Mucosa of gallbladder (tissue), 1 donor: ENCODE data around the gene SETD3. TPM values are rescaled to one million over a fixed set of nuclear protein-coding genes. Genes with fewer than 3 reads are reported as not detected.

Source experiments
- DNase-seq: peaks from one replicate; pipeline ENCODE4 v3.0.0-alpha.2; 2020; ENCODE audit warnings: low spot score
- total RNA-seq: library from RNA; stranded (reverse); gene quantifications from one replicate; pipeline ENCODE4 v1.2.1, GENCODE V29; 2021
- donor health status: DM: no; HTN: no; CAD: no.

Gene SETD3
- total RNA-seq, 1 donor from 2014 or later, result 68.9 TPM

- DNase-seq, result no peak
Observed at GRCh38 chr14:99516871-99517642, 36.4 kb upstream of the SETD3 start.

DNA sequence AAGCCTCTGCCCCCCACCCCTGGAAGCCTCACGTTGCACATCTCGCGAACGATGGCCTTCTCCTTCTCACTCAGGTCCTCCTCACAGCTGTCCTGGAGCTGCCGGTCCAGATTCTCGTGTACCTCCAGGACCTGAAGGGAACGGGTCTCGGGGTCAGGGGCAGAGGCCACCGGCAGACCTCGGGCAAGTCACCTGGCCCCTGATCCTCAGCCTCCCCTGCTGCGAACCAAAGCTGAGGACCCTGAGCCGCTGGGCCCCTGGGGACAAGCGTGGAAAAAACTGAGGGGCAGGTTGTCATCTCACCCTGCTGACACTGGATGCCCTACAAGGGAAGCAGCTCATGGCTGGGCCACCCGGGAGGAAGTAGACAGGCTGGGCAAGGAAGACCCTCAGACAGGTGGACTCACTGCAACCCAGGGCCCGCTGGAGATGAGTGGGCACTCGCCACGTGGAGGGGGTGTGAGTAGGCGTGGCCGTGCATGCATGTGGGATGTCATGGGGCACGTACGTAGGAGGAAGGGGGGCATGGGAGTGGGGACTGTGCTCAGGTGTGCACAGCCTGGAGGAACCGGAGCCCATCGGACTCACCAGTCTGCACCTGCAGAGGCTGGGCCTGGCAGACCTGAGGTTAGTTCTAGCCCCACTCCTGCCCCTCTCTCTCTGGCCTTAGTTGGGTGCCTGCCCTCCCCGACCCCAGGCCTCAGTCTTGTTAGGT lies 35.7 kb upstream of the SETD3 start:
- DNase-seq, result no peak

DNA sequence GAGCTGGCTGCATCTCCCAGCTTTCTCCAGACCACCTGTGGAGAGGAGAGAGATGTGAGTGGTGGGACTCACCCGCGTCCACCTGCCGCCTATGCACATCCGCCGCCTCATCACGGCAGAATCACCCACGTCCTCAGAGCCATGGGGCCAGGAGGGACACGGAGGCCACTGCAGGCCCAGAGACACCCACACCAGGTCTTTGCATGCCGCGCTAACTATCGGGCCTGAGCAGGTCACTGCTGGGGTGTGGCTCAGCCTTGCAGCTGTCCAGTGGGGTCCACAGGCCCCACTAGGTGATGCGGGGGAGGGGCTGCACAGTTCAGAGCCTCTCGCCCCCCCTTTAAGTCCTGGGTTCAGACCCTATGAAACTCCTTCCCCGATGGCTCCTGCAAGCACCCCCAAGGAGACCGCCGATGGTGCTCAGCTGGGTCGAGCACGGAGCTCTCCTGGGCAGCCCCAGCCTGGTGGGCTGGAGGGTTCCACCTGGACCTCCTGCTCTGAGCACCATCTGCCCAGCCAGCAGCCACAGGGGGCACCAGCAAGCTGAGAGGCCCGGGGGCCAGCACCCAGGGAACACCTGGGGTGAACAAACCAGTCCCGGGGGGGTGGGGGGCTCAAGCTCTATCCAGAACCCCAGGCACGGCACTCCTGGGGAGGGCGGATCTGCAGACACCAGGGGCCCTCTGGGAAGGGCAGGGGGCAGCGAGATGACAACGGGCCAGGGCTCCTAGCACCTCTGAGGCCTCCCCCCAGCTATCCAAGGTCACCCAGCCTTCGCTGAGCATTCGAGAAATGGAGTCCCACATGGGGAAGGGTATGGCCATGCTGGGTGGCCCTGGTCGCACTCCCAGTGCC lies 34.9 kb upstream of the SETD3 start:
- DNase-seq, result no peak

DNA sequence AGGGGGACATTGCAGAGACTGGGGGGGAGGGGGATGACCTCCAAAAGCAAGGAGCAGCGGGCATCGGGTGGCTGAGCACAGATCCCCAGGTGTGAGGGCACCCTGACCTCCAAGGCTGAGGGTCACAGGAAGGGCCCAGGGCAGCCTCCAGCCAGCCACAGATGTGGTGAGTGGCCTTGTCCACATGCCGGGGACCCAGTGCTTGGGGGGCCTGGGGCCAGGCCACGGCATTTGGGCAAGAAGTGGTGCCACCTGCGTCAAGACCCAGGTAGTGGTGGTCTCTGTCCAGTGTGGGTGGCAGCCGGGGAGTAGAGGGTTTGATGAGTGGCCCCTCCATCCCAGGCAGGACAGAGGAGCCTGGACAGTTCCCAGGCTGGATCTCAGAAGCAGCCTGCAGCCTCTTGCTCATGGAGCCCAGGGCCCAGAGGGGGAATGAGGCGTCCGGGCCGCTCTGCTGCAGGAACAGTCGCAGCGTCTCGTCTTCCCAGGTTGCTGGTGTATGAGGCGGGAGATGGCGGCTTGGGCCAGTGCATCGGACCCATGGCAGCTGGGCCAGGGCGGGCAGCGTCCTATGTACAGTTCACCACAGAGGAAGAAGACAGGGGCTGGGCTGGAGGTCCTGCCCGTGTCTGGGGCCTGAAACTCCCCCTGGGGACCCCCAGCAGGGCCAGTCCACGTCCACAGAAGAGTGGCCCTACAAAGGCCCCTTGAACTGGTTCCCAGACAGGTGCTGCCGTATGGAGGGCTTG lies 34.1 kb upstream of the SETD3 start:
- no peak for DNase-seq

GRCh38 chr14:99513946-99514551 lies 33.4 kb upstream of the SETD3 start:
- no peak for DNase-seq

DNA sequence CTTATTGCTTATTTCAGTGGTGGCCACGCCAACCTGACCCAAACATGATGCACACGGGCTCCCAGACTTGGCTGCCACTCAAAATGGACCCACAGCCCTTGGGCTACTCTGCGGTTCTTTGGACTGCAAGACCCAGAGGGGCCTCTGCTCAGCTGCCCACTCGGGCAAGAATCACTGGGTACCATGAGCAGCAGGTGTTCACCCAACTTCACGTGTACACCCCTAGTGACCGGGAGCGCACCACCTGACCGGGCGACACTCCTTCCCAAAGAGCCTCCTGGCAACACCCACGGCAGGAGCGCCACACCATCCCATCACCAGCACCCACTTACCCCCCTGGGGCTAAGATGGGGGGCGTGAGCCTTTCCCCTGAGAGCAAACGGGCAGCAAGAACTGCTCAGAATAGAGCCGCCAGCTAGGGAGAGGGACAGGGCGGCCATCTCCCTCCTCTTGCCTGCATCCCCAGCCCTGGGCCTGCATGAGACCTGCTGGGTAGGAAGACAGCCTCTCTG lies 32.6 kb upstream of the SETD3 start:
- no peak for DNase-seq

GRCh38 chr14:99512571-99513182 lies 32.0 kb upstream of the SETD3 start:
- no peak for DNase-seq

DNA sequence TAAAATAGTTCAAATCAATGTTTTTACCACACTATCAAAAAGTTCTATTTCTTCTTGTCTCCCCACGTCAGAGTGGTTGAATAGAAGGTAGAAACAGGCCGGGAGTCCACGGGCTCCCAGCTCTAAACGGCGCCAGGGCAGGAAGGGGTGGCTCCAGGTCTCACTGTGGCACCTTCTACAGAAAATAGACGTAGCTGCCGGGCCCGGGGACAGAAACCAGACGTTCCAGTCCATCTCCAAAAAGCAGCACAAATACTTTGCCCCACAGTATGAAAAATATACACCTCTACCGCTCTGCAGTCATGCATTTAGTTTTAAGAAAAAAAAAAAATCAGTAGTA lies 31.4 kb upstream of the SETD3 start:
- DNase-seq, result no peak

GRCh38 chr14:99511421-99512109 lies 30.9 kb upstream of the SETD3 start:
- DNase-seq, result no peak

GRCh38 chr14:99510556-99511139 lies 30.0 kb upstream of the SETD3 start:
- DNase-seq, result no peak

DNA sequence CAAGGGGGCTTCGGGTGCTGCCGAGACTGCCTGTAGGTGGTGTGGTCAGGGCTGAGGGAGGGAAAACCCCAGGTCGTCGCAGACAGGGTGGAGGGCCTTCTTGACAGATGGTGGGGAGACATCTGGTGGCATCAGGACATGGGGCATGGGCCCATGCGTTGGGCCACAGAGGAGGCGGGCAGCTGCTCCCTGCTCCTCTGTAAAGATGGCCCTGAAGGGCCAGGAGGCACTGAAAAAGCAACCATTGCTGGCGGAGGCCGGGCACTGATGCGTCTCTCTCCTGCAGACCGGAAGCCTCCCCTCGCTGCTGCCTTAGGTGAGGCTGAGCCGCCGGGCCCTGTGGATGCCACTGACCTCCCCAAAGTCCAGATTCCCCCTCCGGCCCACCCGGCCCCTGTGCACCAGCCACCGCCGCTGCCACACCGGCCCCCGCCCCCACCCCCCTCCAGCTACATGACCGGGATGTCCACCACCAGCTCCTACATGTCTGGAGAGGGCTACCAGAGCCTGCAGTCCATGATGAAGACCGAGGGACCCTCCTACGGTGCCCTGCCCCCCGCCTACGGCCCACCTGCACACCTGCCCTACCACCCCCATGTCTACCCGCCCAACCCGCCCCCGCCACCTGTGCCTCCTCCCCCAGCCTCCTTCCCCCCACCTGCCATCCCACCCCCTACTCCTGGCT lies 29.4 kb upstream of the SETD3 start:
- DNase-seq, result no peak

GRCh38 chr14:99508896-99509629 lies 28.4 kb upstream of the SETD3 start:
- DNase-seq, result no peak

DNA sequence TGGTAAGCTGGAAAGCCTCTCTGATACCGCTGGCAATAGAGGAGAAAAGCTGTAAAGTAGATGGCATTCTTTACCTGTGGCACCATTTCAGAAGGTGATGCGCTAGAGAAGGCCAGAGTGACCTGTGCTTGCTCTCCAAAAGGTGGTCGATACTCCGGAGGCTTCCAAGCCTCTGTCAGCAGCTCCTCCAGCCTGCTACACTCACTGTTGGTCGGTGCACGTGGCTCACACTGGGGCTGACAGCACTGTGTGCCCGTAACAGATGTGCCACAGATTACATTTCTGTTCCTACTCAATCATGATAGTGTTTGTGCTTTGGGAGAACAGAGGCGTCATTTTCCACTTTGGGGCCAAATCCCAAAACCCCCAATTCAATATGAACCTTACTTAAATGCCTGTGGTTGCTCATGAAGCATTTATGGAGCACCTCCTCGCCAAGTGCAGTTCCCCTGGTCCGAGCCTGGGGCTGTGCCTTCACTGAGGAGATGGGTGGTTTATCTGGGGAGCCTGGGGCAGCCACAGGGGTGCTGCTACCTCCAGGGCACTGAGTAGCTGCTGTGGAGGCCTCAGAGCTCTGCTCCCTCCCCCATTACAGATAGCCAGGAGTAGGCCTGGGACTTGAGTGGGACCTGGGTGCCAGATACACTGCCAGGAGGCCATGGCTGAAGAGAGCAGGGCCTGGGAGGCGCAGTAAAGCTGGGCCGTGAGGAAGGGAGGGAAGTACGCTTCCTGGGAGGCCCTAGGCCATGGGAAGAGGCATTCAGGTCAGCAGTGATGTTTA lies 27.4 kb upstream of the SETD3 start:
- no peak for DNase-seq

DNA sequence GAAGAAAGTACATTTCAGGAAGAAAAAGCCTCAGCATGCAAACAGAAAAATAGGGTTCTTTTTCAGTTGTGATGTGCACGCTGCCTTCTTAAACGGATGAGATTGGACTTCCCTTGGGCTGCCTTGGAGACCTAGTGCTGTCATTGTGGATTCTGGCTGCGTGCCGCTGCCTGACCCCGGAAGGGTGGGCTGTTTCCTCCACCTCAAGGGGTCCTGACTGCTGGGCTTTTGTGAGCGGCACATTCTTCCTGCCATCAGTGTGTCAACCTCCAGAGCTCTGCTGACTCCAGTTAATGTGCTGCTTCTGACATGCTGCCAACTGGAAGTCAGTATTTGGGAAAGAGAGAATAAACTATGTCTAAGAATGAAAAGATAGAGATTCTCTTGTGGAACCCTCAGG lies 25.6 kb upstream of the SETD3 start:
- DNase-seq, result no peak

- DNase-seq, result no peak
Observed at GRCh38 chr14:99505089-99505488, 24.4 kb upstream of the SETD3 start.

DNA sequence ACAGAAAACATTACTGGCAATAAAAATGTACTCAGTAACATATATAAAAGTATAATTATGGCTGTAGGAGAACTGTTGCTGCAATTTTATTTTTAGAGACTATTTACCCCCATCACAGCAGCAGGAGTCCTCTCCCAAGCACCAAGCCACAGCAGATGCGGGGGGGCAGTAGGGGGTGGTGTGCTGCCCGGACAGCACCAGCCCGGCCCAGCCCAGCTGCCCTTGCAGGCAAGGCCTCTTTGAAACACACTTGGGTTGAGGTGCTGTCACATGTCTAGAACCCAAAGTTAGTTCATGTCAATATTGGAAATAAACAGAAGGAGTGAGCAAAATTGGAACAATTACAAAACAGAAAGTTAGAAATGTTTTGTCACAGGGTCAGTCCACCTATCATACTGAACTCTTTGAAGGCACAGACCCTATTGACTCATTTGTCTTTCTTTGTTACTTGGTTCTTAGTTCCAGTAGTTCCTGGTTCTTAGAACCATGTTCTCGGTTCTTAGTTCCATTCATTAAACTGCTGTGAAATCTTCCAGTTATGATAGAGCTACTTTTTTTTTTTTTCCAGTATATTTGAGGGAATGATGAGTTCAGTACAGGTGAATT lies 23.3 kb upstream of the SETD3 start:
- no peak for DNase-seq

- DNase-seq, result no peak
Observed at GRCh38 chr14:99502989-99503421, 22.3 kb upstream of the SETD3 start.
